ENCODE data around the gene NDUFAF4.
A peak's percentile ranks its signal among the peaks of the same experiment; 100 is the strongest.

The NDUFAF4 gene

GRCh38 chr6:96911751-96912150, 14.1 kb upstream of the NDUFAF4 start:
- Histone ChIP-seq H3K36me3 (ENCODE audit: control insufficient read depth in 1 of 2, insufficient read depth in 2 of 2, low read depth in 1 of 2, low read length in 2 of 2) (no peaks in the 10 kb centered on the region), H3K23ac (ENCODE audit: low read length in 2 of 2) (no peak overlapping the region), H3K4me3 (ENCODE audit: insufficient read depth in 1 of 2, low read depth in 1 of 2, low read length in 2 of 2) (no peak overlapping the region), H2BK120ac (ENCODE audit: low read depth, low read length) (no peak overlapping the region), H2AFZ (ENCODE audit: low read depth, low read length) (no peak overlapping the region), H3K4ac (ENCODE audit: low read depth in 1 of 2, low read length in 2 of 2) (no peak overlapping the region), H3K4me2 (ENCODE audit: low read length, poor library complexity, severe bottlenecking) (no peak overlapping the region), H3K9ac (ENCODE audit: low read length) (no peak overlapping the region), H3K14ac (ENCODE audit: low read length in 2 of 2) (no peak overlapping the region), H2BK12ac (ENCODE audit: low read length in 2 of 2) (no peak overlapping the region), H2AK5ac (ENCODE audit: low read length, severe bottlenecking) (no peak overlapping the region), H3K79me1 (replicated peaks; ENCODE audit: low read length, poor library complexity, severe bottlenecking) (no peaks in the 10 kb centered on the region), H2BK15ac (ENCODE audit: low read depth, poor library complexity, severe bottlenecking) (no peak overlapping the region), H4K91ac (ENCODE audit: low read length) (no peak overlapping the region), H3K9me3 (ENCODE audit: control insufficient read depth, low read length) (peaks cover 7% of the 10 kb centered on the region), H3K4me1 (ENCODE audit: control insufficient read depth, insufficient read depth, low read depth, low read length) (no peaks in the 10 kb centered on the region), H3K18ac (ENCODE audit: low read depth in 1 of 2, low read length in 2 of 2) (no peak overlapping the region), H3K27ac (ENCODE audit: low read length, poor library complexity, severe bottlenecking) (no peak overlapping the region), H2BK5ac (ENCODE audit: low read depth, low read length, poor library complexity, severe bottlenecking) (no peak overlapping the region), H3K27me3 (ENCODE audit: control insufficient read depth in 1 of 2, insufficient read depth in 1 of 2, low read length in 2 of 2) (peaks cover 13 to 17% of the 10 kb centered on the region in 2 experiments), H4K8ac (ENCODE audit: low read length) (no peak overlapping the region)
- 83% methylated on average over 4 of the region's 4 CpGs for WGBS
- no peak for DNase-seq

- Histone ChIP-seq H2BK15ac (ENCODE audit: low read depth, poor library complexity, severe bottlenecking) (no peak overlapping the region), H2BK12ac (ENCODE audit: low read length in 2 of 2) (no peak overlapping the region)
- 73% methylated on average over 3 of the region's 3 CpGs for WGBS
Measured at GRCh38 chr6:96911171-96911570, 13.5 kb upstream of the NDUFAF4 start.

GRCh38 chr6:96909811-96910210, 12.1 kb upstream of the NDUFAF4 start:
- H2BK120ac ChIP-seq (ENCODE audit: low read depth, low read length), result no peak overlapping the region
- no peak overlapping the region for H3K4ac ChIP-seq (ENCODE audit: low read depth in 1 of 2, low read length in 2 of 2)
- no peaks in the 10 kb centered on the region for H3K36me3 ChIP-seq (ENCODE audit: control insufficient read depth in 1 of 2, insufficient read depth in 2 of 2, low read depth in 1 of 2, low read length in 2 of 2)
- no peak overlapping the region for H2BK5ac ChIP-seq (ENCODE audit: low read depth, low read length, poor library complexity, severe bottlenecking)
- no peak overlapping the region for H3K18ac ChIP-seq (ENCODE audit: low read depth in 1 of 2, low read length in 2 of 2)
- no peak overlapping the region for H3K27ac ChIP-seq (ENCODE audit: low read length, poor library complexity, severe bottlenecking)
- no peak overlapping the region for H3K14ac ChIP-seq (ENCODE audit: low read length in 2 of 2)
- no peaks in the 10 kb centered on the region for H3K79me1 ChIP-seq (replicated peaks; ENCODE audit: low read length, poor library complexity, severe bottlenecking)
- WGBS, result 67% methylated on average over 2 of the region's 2 CpGs
- H3K9ac ChIP-seq (ENCODE audit: low read length), result no peak overlapping the region
- no peak overlapping the region for H4K8ac ChIP-seq (ENCODE audit: low read length)
- peaks cover 13 to 22% of the 10 kb centered on the region in 2 experiments for H3K27me3 ChIP-seq (ENCODE audit: control insufficient read depth in 1 of 2, insufficient read depth in 1 of 2, low read length in 2 of 2)
- no peak overlapping the region for H3K23ac ChIP-seq (ENCODE audit: low read length in 2 of 2)
- H3K4me3 ChIP-seq (ENCODE audit: insufficient read depth in 1 of 2, low read depth in 1 of 2, low read length in 2 of 2), result no peak overlapping the region
- no peak overlapping the region for H2AFZ ChIP-seq (ENCODE audit: low read depth, low read length)
- H2BK12ac ChIP-seq (ENCODE audit: low read length in 2 of 2), result no peak overlapping the region
- no peak overlapping the region for H4K91ac ChIP-seq (ENCODE audit: low read length)
- H3K9me3 ChIP-seq (ENCODE audit: control insufficient read depth, low read length), result no peaks in the 10 kb centered on the region
- no peak overlapping the region for H2AK5ac ChIP-seq (ENCODE audit: low read length, severe bottlenecking)
- H3K4me1 ChIP-seq (ENCODE audit: control insufficient read depth, insufficient read depth, low read depth, low read length), result no peaks in the 10 kb centered on the region
- no peak for DNase-seq
- H3K4me2 ChIP-seq (ENCODE audit: low read length, poor library complexity, severe bottlenecking), result no peak overlapping the region
- no peak overlapping the region for H2BK15ac ChIP-seq (ENCODE audit: low read depth, poor library complexity, severe bottlenecking)

More at GRCh38 chr6:96911171-96911570, 13.5 kb upstream of the NDUFAF4 start:
- H3K4me3 ChIP-seq (ENCODE audit: insufficient read depth in 1 of 2, low read depth in 1 of 2, low read length in 2 of 2), result no peak overlapping the region
- H2BK5ac ChIP-seq (ENCODE audit: low read depth, low read length, poor library complexity, severe bottlenecking), result no peak overlapping the region
- no peak for DNase-seq
- H3K4me2 ChIP-seq (ENCODE audit: low read length, poor library complexity, severe bottlenecking), result no peak overlapping the region
- no peak overlapping the region for H2BK120ac ChIP-seq (ENCODE audit: low read depth, low read length)
- H3K4ac ChIP-seq (ENCODE audit: low read depth in 1 of 2, low read length in 2 of 2), result no peak overlapping the region
- H3K9ac ChIP-seq (ENCODE audit: low read length), result no peak overlapping the region
- H3K4me1 ChIP-seq (ENCODE audit: control insufficient read depth, insufficient read depth, low read depth, low read length), result no peaks in the 10 kb centered on the region
- no peak overlapping the region for H2AK5ac ChIP-seq (ENCODE audit: low read length, severe bottlenecking)
- H4K8ac ChIP-seq (ENCODE audit: low read length), result no peak overlapping the region
- H2AFZ ChIP-seq (ENCODE audit: low read depth, low read length), result no peak overlapping the region
- no peak overlapping the region for H4K91ac ChIP-seq (ENCODE audit: low read length)
- H3K14ac ChIP-seq (ENCODE audit: low read length in 2 of 2), result no peak overlapping the region
- H3K27me3 ChIP-seq (ENCODE audit: control insufficient read depth in 1 of 2, insufficient read depth in 1 of 2, low read length in 2 of 2), result peaks cover 13 to 17% of the 10 kb centered on the region in 2 experiments
- H3K23ac ChIP-seq (ENCODE audit: low read length in 2 of 2), result no peak overlapping the region
- no peak overlapping the region for H3K27ac ChIP-seq (ENCODE audit: low read length, poor library complexity, severe bottlenecking)
- H3K36me3 ChIP-seq (ENCODE audit: control insufficient read depth in 1 of 2, insufficient read depth in 2 of 2, low read depth in 1 of 2, low read length in 2 of 2), result no peaks in the 10 kb centered on the region
- no peak overlapping the region for H3K18ac ChIP-seq (ENCODE audit: low read depth in 1 of 2, low read length in 2 of 2)
- H3K79me1 ChIP-seq (replicated peaks; ENCODE audit: low read length, poor library complexity, severe bottlenecking), result no peaks in the 10 kb centered on the region
- peaks cover 7% of the 10 kb centered on the region for H3K9me3 ChIP-seq (ENCODE audit: control insufficient read depth, low read length)

- no peak overlapping the region for H4K91ac ChIP-seq (ENCODE audit: low read length)
- no peak overlapping the region for H2BK120ac ChIP-seq (ENCODE audit: low read depth, low read length)
- no CpG with 5 or more reads among the region's 2 CpGs for WGBS
- no peak overlapping the region for H3K18ac ChIP-seq (ENCODE audit: low read depth in 1 of 2, low read length in 2 of 2)
- no peak overlapping the region for H3K23ac ChIP-seq (ENCODE audit: low read length in 2 of 2)
- H3K4me1 ChIP-seq (ENCODE audit: control insufficient read depth, insufficient read depth, low read depth, low read length), result no peaks in the 10 kb centered on the region
- peak overlapping the region; percentile 56 for H3K9ac ChIP-seq (ENCODE audit: low read length)
- H2AFZ ChIP-seq (ENCODE audit: low read depth, low read length), result no peak overlapping the region
- H3K36me3 ChIP-seq (ENCODE audit: control insufficient read depth in 1 of 2, insufficient read depth in 2 of 2, low read depth in 1 of 2, low read length in 2 of 2), result no peaks in the 10 kb centered on the region
- H3K4ac ChIP-seq (ENCODE audit: low read depth in 1 of 2, low read length in 2 of 2), result no peak overlapping the region
- no peak overlapping the region for H2BK12ac ChIP-seq (ENCODE audit: low read length in 2 of 2)
- H3K4me3 ChIP-seq (ENCODE audit: insufficient read depth in 1 of 2, low read depth in 1 of 2, low read length in 2 of 2), result peak overlapping the region in 1 of 2 experiments; percentile 15
- no peak overlapping the region for H3K27ac ChIP-seq (ENCODE audit: low read length, poor library complexity, severe bottlenecking)
- no peak overlapping the region for H2BK5ac ChIP-seq (ENCODE audit: low read depth, low read length, poor library complexity, severe bottlenecking)
- no peak overlapping the region for H3K4me2 ChIP-seq (ENCODE audit: low read length, poor library complexity, severe bottlenecking)
- no peak overlapping the region for H4K8ac ChIP-seq (ENCODE audit: low read length)
- H3K9me3 ChIP-seq (ENCODE audit: control insufficient read depth, low read length), result no peaks in the 10 kb centered on the region
- no peak overlapping the region for H2AK5ac ChIP-seq (ENCODE audit: low read length, severe bottlenecking)
- no peak overlapping the region for H2BK15ac ChIP-seq (ENCODE audit: low read depth, poor library complexity, severe bottlenecking)
- no peak overlapping the region for H3K14ac ChIP-seq (ENCODE audit: low read length in 2 of 2)
- H3K27me3 ChIP-seq (ENCODE audit: control insufficient read depth in 1 of 2, insufficient read depth in 1 of 2, low read length in 2 of 2), result peaks cover 6 to 12% of the 10 kb centered on the region in 2 experiments
- H3K79me1 ChIP-seq (replicated peaks; ENCODE audit: low read length, poor library complexity, severe bottlenecking), result no peaks in the 10 kb centered on the region
- DNase-seq, result no peak
Measured at GRCh38 chr6:96907498-96907897, 9.8 kb upstream of the NDUFAF4 start.

All from mesenchymal stem cell (in vitro differentiated cells and primary cell).